ENCODE data around the gene ELF1. TPM values are rescaled to one million over a fixed set of nuclear protein-coding genes. Genes with fewer than 3 reads are reported as not detected.

The ELF1 gene
- total RNA-seq, 1 donor from 2014 or later = 136 TPM

GRCh38 chr13:41034382-41034781, 15.3 kb upstream of the ELF1 start:
- no peak for TF ChIP-seq CTCF (IDR thresholded peaks at IDR 0.05)

GRCh38 chr13:41032691-41033376, 13.7 kb upstream of the ELF1 start:
- no peaks in the 10 kb centered on the region for H3K9me3 Mint-ChIP-seq
- intact Hi-C loops (cut with micrococcal nuclease) = no loop called here
- ATAC-seq (ENCODE audit: low read depth) (peak; percentile 18), DNase-seq (no peak)
- no peaks in the 10 kb centered on the region for H3K36me3 Mint-ChIP-seq (ENCODE audit: low read depth)
- no peaks in the 10 kb centered on the region for H3K27me3 Mint-ChIP-seq
- peaks cover 22% of the 10 kb centered on the region for H3K4me1 Mint-ChIP-seq
- ChIA-PET POLR2A (interaction anchor here (1.1 kb wide), 1 partner anchor 9 kb away, joined by 3 read pairs; no protein-coding TSS in a partner anchor), CTCF (interaction anchor here (1.0 to 1.6 kb wide), 3 partner anchors 13 to 58 kb away, joined by 3 to 4 read pairs (median 3); no protein-coding TSS in a partner anchor)
- H3K27ac Mint-ChIP-seq = no peak overlapping the region
- no peak overlapping the region for H3K4me3 Mint-ChIP-seq
- TF ChIP-seq CTCF (IDR thresholded peaks at IDR 0.05) = no peak

More at GRCh38 chr13:41034382-41034781, 15.3 kb upstream of the ELF1 start:
- no peak for ATAC-seq (ENCODE audit: low read depth)
- intact Hi-C loops (cut with micrococcal nuclease) = loop anchor here (1.0 to 2.0 kb wide), 2 partner anchors 18 to 46 kb away; no protein-coding TSS in a partner anchor
- Mint-ChIP-seq H3K9me3 (no peaks in the 10 kb centered on the region), H3K27ac (no peak overlapping the region), H3K36me3 (ENCODE audit: low read depth) (no peaks in the 10 kb centered on the region), H3K4me1 (peaks cover 22% of the 10 kb centered on the region), H3K27me3 (no peaks in the 10 kb centered on the region), H3K4me3 (no peak overlapping the region)
- POLR2A ChIA-PET = no interaction called here
- no peak for DNase-seq
- CTCF ChIA-PET = no interaction called here

- DNase-seq (no peak), ATAC-seq (ENCODE audit: low read depth) (no peak)
- Mint-ChIP-seq H3K36me3 (ENCODE audit: low read depth) (no peaks in the 10 kb centered on the region), H3K4me3 (no peak overlapping the region), H3K27me3 (no peaks in the 10 kb centered on the region), H3K9me3 (no peaks in the 10 kb centered on the region), H3K4me1 (peaks cover 23% of the 10 kb centered on the region), H3K27ac (no peak overlapping the region)
- no peak for TF ChIP-seq CTCF (IDR thresholded peaks at IDR 0.05)
- intact Hi-C loops (cut with micrococcal nuclease) = no loop called here
- POLR2A ChIA-PET = no interaction called here
- CTCF ChIA-PET = no interaction called here
Measured at GRCh38 chr13:41029629-41030028, 10.5 kb upstream of the ELF1 start.

- Mint-ChIP-seq H3K4me1 (peaks cover 16% of the 10 kb centered on the region), H3K27ac (no peak overlapping the region), H3K4me3 (no peak overlapping the region), H3K27me3 (no peaks in the 10 kb centered on the region), H3K9me3 (no peaks in the 10 kb centered on the region), H3K36me3 (ENCODE audit: low read depth) (no peaks in the 10 kb centered on the region)
- ATAC-seq (ENCODE audit: low read depth) (no peak), DNase-seq (no peak)
- TF ChIP-seq CTCF (IDR thresholded peaks at IDR 0.05) = no peak
- ChIA-PET POLR2A (interaction anchor here (0.9 to 1.0 kb wide), 2 partner anchors 14 to 15 kb away, joined by 3 to 4 read pairs; no protein-coding TSS in a partner anchor), CTCF (no interaction called here)
- intact Hi-C loops (cut with micrococcal nuclease) = no loop called here
Measured at GRCh38 chr13:41028051-41028450, 8.9 kb upstream of the ELF1 start.

- CTCF ChIA-PET = interaction anchor here (1.2 kb wide), 1 partner anchor 52 kb away, joined by 3 read pairs; no protein-coding TSS in a partner anchor
- Mint-ChIP-seq H3K27me3 (no peaks in the 10 kb centered on the region), H3K4me1 (peaks cover 14% of the 10 kb centered on the region), H3K27ac (no peak overlapping the region), H3K4me3 (no peak overlapping the region), H3K36me3 (ENCODE audit: low read depth) (no peaks in the 10 kb centered on the region), H3K9me3 (no peaks in the 10 kb centered on the region)
- no peak for ATAC-seq (ENCODE audit: low read depth)
- no peak for TF ChIP-seq CTCF (IDR thresholded peaks at IDR 0.05)
- POLR2A ChIA-PET = no interaction called here
- DNase-seq = no peak
- intact Hi-C loops (cut with micrococcal nuclease) = no loop called here
Measured at GRCh38 chr13:41026788-41027187, 7.7 kb upstream of the ELF1 start.

Measured in activated B cell treated with CpG ODN at 0.5 μM for 24 hours (primary cell).